Fibroblast of lung (primary cell): Measurements from ENCODE around the gene ALDH7A1.

Experiments used
- CTCF ChIP-seq, 2 donors: IDR thresholded peaks in 1 of 2; conservative IDR thresholded peaks in 1 of 2; 1 replicate in 1 of 2; 2 replicates in 1 of 2; pipeline ENCODE4 v1.5.1; 2011 to 2012; ENCODE audit warnings: low read length in 2 of 2, control low read depth in 1 of 2, inconsistent platforms in 1 of 2, low read depth in 1 of 2, mild to moderate bottlenecking in 1 of 2
- EZH2 ChIP-seq: IDR thresholded peaks from 2 replicates; pipeline ENCODE4 v1.5.1; 2012; ENCODE audit warnings: low read length, control low read depth, mild to moderate bottlenecking; ENCODE audit errors: missing control alignments

DNA sequence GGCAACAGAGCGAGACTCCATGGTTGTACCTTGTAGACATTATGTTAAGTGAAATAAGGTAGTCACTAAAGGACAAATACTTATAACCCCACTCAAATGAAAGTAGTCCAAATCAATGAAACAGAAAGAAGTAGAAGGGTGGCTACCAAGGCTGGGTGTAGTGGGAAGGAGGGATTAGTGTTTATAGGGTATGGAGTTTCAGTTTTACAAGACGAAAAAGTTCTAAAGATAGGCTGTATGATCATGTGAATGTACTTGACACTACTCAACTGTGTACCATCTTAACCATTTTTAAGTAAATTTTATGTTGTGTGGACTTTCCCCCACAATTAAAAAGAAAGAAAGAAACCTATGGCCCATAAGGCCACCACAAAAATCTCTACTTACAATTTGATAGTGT is 32.2 kb downstream of the ALDH7A1 start:
- TF ChIP-seq CTCF (conservative IDR thresholded peaks at IDR 0.05 in 1 of 2, IDR thresholded peaks at IDR 0.05 in 1 of 2; ENCODE audit: low read depth in 1 of 2, low read length in 2 of 2) (no peak), EZH2 (no peak)
